Hematopoietic multipotent progenitor cell treated with erythropoietin and hydrocortisone succinate and interleukin-3 and kit ligand, for 8 days (in vitro differentiated cells): ENCODE results near the gene SYNDIG1L.

ENCODE experiments used
- DNase-seq: peaks from one replicate; pipeline ENCODE4 v3.0.0-alpha.2; 2015

Gene SYNDIG1L

GRCh38 chr14:74427651-74428050 is 1.6 kb upstream of the SYNDIG1L start:
- DNase-seq = no peak

- DNase-seq = peak; percentile 9
Measured at GRCh38 chr14:74425525-74426201, 347 bp downstream of the SYNDIG1L start.

GRCh38 chr14:74424606-74425005 is 1.4 kb downstream of the SYNDIG1L start:
- no peak for DNase-seq

GRCh38 chr14:74423246-74423645 is 2.8 kb downstream of the SYNDIG1L start:
- no peak for DNase-seq

- no peak for DNase-seq
Measured at GRCh38 chr14:74421981-74422380, 4.0 kb downstream of the SYNDIG1L start.

GRCh38 chr14:74419086-74419485 is 6.9 kb downstream of the SYNDIG1L start:
- DNase-seq = no peak

GRCh38 chr14:74418031-74418430 is 8.0 kb downstream of the SYNDIG1L start:
- no peak for DNase-seq

GRCh38 chr14:74417611-74418010 is 8.4 kb downstream of the SYNDIG1L start:
- no peak for DNase-seq

- DNase-seq = no peak
Measured at GRCh38 chr14:74417201-74417600, 8.8 kb downstream of the SYNDIG1L start.

GRCh38 chr14:74415115-74415437 is 10.9 kb downstream of the SYNDIG1L start:
- no peak for DNase-seq

- DNase-seq = no peak
Measured at GRCh38 chr14:74414403-74415114, 11.5 kb downstream of the SYNDIG1L start.

- no peak for DNase-seq
Measured at GRCh38 chr14:74413627-74414026, 12.4 kb downstream of the SYNDIG1L start.

GRCh38 chr14:74412753-74413152 is 13.3 kb downstream of the SYNDIG1L start:
- DNase-seq = no peak

GRCh38 chr14:74411671-74412070 is 14.3 kb downstream of the SYNDIG1L start:
- no peak for DNase-seq

GRCh38 chr14:74409441-74409840 is 16.6 kb downstream of the SYNDIG1L start:
- DNase-seq = no peak

GRCh38 chr14:74408870-74409269 is 17.1 kb downstream of the SYNDIG1L start:
- no peak for DNase-seq

GRCh38 chr14:74407801-74408154 is 18.2 kb downstream of the SYNDIG1L start:
- no peak for DNase-seq

GRCh38 chr14:74407021-74407800 is 18.8 kb downstream of the SYNDIG1L start:
- no peak for DNase-seq

- no peak for DNase-seq
Measured at GRCh38 chr14:74405663-74406062, 20.3 kb downstream of the SYNDIG1L start.

GRCh38 chr14:74404435-74404834 is 21.6 kb downstream of the SYNDIG1L start:
- DNase-seq = no peak

GRCh38 chr14:74403619-74404417 is 22.2 kb downstream of the SYNDIG1L start:
- no peak for DNase-seq

GRCh38 chr14:74402401-74403251 is 23.4 kb downstream of the SYNDIG1L start:
- DNase-seq = no peak
